Colonic mucosa (tissue), 4 donors: ENCODE results near the gene SPATA21. TPM values are rescaled to one million over a fixed set of nuclear protein-coding genes. Genes with fewer than 3 reads are reported as not detected.

Source experiments
- DNase-seq: peaks from one replicate; pipeline ENCODE4 v3.0.0-alpha.2; 2020
- H3K27ac ChIP-seq: fragments of 200-600 bp; one replicate; pipeline ENCODE4 v1.8.0; 2021
- H3K27me3 ChIP-seq: fragments of 200-600 bp; one replicate; pipeline ENCODE4 v1.8.0; 2021
- H3K36me3 ChIP-seq: fragments of 200-600 bp; one replicate; pipeline ENCODE4 v1.8.0; 2021
- H3K4me1 ChIP-seq: fragments of 200-600 bp; one replicate; pipeline ENCODE4 v1.8.0; 2021; ENCODE audit warnings: mild to moderate bottlenecking
- H3K4me3 ChIP-seq: fragments of 200-600 bp; one replicate; pipeline ENCODE4 v1.8.0; 2021
- H3K9ac ChIP-seq, 2 donors: one replicate each; pipeline ENCODE4 v1.7.0; 2013; ENCODE audit warnings: control low read depth in 2 of 2, low read depth in 2 of 2, low read length in 2 of 2
- H3K9me3 ChIP-seq: fragments of 200-600 bp; one replicate; pipeline ENCODE4 v1.8.0; 2021
- intact Hi-C: fragments of 100-400 bp; cut with DNase I; formaldehyde crosslinking; loops from one replicate; pipeline ENCODE4 v1.14.1; 2022
- total RNA-seq, 2 donors: library from RNA; stranded (reverse); fragmentation: NEBNext Ultra II Directional in 1 of 2; extraction: Animal tissue kit (Norgen Biotek cat#: 25700) in 1 of 2; gene quantifications; one replicate each; pipeline ENCODE4 v1.2.1, GENCODE V29; 2021
- TF ChIP-seq, protein P1 (sequence below): fragments of 200-600 bp; IDR thresholded peaks from one replicate; pipeline ENCODE4 v1.8.0; 2022; ENCODE audit warnings: antibody characterized with exemption, mild to moderate bottlenecking
- donor health status: healthy.
- donor health status: DM: no; HTN: no; CAD: no.
- donor health status: DM: no; HTN: no; CAD: no.

SPATA21 gene
- total RNA-seq, 2 donors from 2014 or later, result not detected

DNA sequence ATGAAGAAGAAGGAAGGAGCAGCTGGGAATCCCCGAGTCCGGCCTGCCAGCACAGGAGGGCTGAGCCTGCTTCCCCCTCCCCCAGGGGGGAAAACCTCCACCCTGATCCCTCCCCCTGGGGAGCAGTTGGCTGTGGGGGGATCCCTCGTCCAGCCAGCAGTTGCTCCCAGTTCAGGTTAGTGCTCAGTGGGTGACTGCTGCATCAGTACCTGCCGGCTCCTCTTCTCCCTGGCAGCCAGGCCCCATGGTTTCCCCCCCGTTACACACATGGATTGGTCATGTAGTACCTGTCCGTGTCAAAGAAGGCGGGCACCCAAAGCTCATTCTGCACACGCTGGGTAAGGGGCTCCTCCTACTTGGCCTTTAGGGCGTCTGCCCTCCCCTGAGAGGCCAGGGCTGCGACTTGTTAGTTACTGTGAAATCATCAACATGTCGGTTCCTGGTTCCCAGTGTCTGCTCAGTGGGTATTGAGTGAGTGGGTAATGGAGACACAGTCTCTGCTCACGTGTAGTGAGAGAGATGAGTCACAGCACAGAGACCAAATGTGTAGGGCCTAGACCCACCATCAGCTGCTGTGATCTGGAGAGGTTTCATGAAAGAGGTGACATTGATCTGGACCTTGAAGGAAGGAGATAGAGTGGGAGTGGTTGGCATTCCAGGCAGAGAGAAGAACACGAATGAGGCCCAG, 14.8 kb upstream of the SPATA21 start:
- H3K36me3 ChIP-seq, result peaks cover 48% of the 10 kb centered on the region

DNA sequence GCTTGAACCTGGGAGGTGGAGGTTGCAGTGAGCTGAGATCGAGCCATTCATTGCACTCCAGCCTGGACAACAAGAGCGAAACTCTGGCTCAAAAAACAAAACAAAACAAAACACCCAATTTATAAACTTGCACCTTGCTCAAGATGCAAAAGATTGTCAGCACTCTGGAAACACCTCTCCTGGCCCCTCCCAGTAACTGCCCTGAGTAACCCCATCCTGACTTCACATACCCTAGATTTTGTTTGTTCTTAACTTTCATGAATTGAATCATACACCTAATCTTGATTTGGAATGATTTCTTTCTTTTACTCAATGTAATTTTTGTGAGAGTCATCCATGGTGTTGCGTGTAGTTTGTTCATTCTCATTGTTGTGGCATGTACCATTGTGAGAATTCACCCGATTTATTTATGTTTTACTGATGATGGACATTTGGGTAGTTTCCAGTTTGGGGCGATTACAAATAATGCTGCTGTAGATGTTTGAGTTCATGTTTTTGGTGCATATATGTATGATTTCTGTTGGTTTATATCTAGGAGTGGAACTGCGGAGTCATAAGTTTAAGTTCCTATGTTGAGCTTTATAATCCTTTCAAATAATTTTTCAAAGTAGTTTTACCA, 13.7 kb upstream of the SPATA21 start:
- H3K27ac ChIP-seq, result no peak overlapping the region
- no peak overlapping the region for H3K4me3 ChIP-seq
- DNase-seq, result no peak
- no peak overlapping the region for H3K9ac ChIP-seq
- H3K9me3 ChIP-seq, result no peaks in the 10 kb centered on the region
- H3K27me3 ChIP-seq, result no peaks in the 10 kb centered on the region
- no peaks in the 10 kb centered on the region for H3K4me1 ChIP-seq
- peaks cover 40% of the 10 kb centered on the region for H3K36me3 ChIP-seq
- intact Hi-C loops, result no loop called here
- TF ChIP-seq, protein P1, sequence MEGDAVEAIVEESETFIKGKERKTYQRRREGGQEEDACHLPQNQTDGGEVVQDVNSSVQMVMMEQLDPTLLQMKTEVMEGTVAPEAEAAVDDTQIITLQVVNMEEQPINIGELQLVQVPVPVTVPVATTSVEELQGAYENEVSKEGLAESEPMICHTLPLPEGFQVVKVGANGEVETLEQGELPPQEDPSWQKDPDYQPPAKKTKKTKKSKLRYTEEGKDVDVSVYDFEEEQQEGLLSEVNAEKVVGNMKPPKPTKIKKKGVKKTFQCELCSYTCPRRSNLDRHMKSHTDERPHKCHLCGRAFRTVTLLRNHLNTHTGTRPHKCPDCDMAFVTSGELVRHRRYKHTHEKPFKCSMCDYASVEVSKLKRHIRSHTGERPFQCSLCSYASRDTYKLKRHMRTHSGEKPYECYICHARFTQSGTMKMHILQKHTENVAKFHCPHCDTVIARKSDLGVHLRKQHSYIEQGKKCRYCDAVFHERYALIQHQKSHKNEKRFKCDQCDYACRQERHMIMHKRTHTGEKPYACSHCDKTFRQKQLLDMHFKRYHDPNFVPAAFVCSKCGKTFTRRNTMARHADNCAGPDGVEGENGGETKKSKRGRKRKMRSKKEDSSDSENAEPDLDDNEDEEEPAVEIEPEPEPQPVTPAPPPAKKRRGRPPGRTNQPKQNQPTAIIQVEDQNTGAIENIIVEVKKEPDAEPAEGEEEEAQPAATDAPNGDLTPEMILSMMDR, result no peak

More for the DNA sequence above, 14.8 kb upstream of the SPATA21 start:
- no peak for DNase-seq
- Histone ChIP-seq H3K27ac (no peak overlapping the region), H3K9ac (no peak overlapping the region), H3K4me3 (no peak overlapping the region), H3K4me1 (no peaks in the 10 kb centered on the region), H3K27me3 (no peaks in the 10 kb centered on the region), H3K9me3 (no peaks in the 10 kb centered on the region)
- intact Hi-C loops, result no loop called here
- TF ChIP-seq, protein P1, result no peak

GRCh38 chr1:16449666-16450065, 12.4 kb upstream of the SPATA21 start:
- no peak overlapping the region for H3K9ac ChIP-seq
- intact Hi-C loops, result no loop called here
- no peaks in the 10 kb centered on the region for H3K9me3 ChIP-seq
- no peak for DNase-seq
- peaks cover 40% of the 10 kb centered on the region for H3K36me3 ChIP-seq
- no peak overlapping the region for H3K4me3 ChIP-seq
- H3K27me3 ChIP-seq, result no peaks in the 10 kb centered on the region
- no peaks in the 10 kb centered on the region for H3K4me1 ChIP-seq
- TF ChIP-seq, protein P1, result no peak
- H3K27ac ChIP-seq, result no peak overlapping the region

DNA sequence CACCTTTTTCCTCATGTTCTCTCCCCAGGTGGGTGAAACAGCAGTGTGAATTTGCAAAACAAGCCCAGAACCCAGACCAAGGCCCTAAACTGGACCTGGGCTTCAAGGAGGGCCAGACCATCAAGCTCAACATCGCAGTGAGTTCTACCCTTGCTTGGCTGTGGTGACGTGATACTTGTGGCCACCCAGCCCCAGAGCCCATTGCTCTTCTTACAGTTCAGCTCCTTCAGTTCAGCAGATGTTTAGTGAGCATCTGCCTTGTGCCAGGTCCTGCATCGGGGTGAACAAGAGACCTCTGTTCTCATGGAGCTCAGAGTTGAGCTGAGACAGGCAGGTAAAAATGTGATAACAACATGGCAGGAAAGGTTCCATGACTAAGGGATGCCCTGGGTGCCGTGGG, 11.8 kb upstream of the SPATA21 start:
- intact Hi-C loops, result no loop called here
- no peaks in the 10 kb centered on the region for H3K27me3 ChIP-seq
- no peaks in the 10 kb centered on the region for H3K9me3 ChIP-seq
- no peak for DNase-seq
- no peaks in the 10 kb centered on the region for H3K4me1 ChIP-seq
- H3K4me3 ChIP-seq, result no peak overlapping the region
- H3K9ac ChIP-seq, result no peak overlapping the region
- H3K36me3 ChIP-seq, result peaks cover 40% of the 10 kb centered on the region
- TF ChIP-seq, protein P1, result no peak
- H3K27ac ChIP-seq, result no peak overlapping the region

DNA sequence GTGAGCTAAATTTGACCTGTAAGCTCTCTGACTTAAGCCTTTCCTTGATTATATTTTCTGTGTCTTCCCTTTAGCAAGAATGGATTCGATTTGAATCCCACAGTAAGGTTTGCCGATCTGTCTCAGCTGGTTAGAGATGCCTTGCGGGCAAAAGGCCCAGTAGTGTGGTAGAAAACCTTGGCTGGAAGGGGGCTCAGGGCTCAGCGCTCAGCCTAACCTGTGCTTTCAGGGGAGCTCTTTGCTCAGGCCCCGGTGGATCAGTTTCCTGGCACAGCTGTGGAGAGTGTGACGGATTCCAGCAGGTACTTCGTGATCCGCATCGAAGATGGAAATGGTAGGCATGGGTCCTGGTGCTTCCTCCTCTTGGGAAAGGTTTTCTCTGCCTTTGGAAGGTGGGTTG, 10.4 kb upstream of the SPATA21 start:
- H3K27ac ChIP-seq, result no peak overlapping the region
- TF ChIP-seq, protein P1, result no peak
- H3K9ac ChIP-seq, result no peak overlapping the region
- DNase-seq, result no peak
- peaks cover 35% of the 10 kb centered on the region for H3K36me3 ChIP-seq
- H3K9me3 ChIP-seq, result no peaks in the 10 kb centered on the region
- intact Hi-C loops, result no loop called here
- no peaks in the 10 kb centered on the region for H3K27me3 ChIP-seq
- H3K4me1 ChIP-seq, result no peaks in the 10 kb centered on the region
- H3K4me3 ChIP-seq, result no peak overlapping the region
